GM18507 (cell line): ENCODE measurements around the gene TMEM109.

Experiments
- DNase-seq: peaks from one replicate; pipeline ENCODE4 v3.0.0; 2011; ENCODE audit warnings: low read depth; ENCODE audit not compliant: insufficient read length; ENCODE audit errors: extremely low spot score
- FAIRE-seq: peaks from 2 replicates; lab custom pipeline; 2011; peaks lifted over from hg19 to GRCh38; lab: Jason Lieb, UNC

Gene TMEM109

DNA sequence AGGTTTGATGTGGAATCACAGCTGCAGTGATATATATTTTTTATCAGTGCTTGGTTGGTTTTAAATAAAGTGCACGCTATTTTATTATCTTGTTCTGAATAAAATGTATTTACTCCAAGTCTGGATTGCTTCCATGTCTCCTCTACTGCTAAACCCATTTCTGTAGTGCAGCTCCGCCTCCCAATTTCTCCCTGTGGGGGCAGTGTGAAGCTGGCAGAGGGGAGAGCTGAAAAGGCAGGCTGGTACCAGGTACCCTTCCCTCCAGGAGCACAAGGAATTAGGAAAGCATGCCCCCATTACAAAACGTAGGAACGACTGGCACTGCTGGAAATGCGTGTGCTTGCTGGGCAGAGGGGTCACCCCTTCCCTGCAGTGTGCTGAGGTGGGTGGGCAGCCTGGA, 9.4 kb downstream of the TMEM109 start:
- FAIRE-seq, result no peak
- no peak for DNase-seq

GRCh38 chr11:60923800-60924109, 9.8 kb downstream of the TMEM109 start:
- no peak for FAIRE-seq

GRCh38 chr11:60924110-60924905, 10.3 kb downstream of the TMEM109 start, which contains the start of gene TMEM132A:
TSS of gene TMEM132A (plus strand) at chr11:60924460. CDS start at chr11:60924634, 174 bp downstream.
- DNase-seq (no peak), FAIRE-seq (peak; percentile 26)

More at GRCh38 chr11:60923800-60924109, 9.8 kb downstream of the TMEM109 start:
- no peak for DNase-seq

DNA sequence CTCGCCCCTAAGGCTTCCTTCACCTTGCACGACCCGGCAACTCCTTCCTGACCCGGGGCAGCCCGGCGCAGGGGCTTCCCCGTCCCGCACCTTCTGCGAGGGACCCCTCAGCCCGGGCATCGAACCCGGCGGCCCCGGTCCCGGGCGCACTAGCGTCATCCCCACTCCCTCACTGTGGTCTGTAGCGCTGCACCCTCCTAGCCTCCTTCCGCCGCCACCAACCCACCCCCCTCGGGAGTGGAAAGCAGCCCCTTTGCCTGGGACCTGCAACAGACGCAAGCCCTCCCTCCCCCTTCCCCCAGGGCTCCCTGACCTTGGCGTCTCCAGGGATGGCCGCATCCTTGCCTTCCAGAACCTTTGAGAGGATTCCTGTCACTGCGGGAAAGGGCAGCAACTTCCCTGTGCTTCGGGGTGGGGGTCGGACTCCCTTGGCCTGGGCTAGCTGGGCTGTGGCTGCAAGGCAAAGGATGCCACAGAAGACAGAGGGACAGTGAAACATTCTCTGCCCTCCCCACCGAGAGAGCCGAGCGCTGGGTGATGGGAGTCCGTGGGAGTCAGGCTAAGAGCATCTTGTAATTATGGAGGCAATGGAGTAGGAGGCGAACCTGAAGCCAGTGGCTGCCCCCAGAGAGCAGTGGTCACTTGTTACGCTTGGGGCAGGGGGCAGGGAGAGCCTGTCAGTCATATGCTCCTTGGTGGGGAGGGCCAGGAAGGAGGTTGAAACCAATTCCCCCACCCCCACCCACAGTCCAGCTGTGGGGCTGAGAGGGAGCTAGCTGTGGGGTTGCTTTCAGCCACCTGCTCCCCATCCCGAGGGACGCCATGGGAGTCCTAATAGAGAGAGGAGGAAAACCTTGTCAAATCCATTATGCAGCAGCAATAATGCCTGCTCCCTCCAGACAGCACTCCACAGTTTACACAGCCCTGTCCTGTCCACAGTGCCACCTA, 11.2 kb downstream of the TMEM109 start:
- peak; percentile 54 for FAIRE-seq
- DNase-seq, result no peak

DNA sequence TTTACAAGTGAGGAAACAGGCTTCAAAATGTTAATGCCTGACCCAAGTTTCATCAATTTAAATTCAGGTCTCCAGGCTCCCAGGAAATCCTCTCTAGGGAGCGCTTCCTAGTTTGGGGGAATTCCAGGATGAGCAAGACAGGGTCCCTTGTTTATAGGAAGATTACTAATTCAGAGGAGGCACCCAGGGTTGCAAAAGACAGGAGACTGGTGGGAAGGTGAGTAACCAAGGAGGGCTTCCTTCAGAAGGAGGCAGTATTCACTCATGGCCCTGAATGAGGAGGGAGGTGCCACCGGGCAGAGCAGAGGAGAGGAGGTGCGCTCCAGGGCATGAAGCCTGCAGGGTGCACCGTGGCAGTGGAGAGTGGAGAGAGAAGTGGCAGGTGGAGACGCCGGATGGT, 11.9 kb downstream of the TMEM109 start:
- no peak for FAIRE-seq
- no peak for DNase-seq

- no peak for DNase-seq
- no peak for FAIRE-seq
Measured at GRCh38 chr11:60926500-60926899, 12.5 kb downstream of the TMEM109 start.

DNA sequence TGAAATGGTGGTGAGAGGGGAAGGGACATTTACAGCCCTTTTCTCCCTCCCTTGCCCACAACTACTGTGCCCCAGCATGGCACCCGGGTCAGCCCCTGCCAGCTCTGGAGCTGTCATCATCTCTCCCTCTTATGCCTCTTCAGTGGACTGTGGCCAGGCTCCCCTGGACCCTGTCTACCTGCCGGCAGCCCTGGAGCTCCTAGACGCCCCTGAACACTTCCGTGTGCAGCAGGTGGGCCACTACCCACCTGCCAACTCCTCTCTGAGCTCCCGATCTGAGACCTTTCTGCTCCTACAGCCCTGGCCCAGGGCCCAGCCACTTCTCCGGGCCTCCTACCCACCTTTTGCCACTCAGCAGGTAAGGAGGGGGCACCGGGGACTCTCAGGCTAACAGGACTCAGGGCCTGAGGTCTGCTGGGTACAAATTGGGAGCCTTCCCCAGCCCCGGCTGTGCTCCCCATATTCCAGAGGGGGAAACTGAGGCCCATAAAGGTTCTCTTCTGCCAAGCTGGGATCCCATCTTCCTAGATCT, 13.2 kb downstream of the TMEM109 start:
- FAIRE-seq (no peak), DNase-seq (no peak)

GRCh38 chr11:60927600-60927999, 13.6 kb downstream of the TMEM109 start:
- DNase-seq, result no peak
- FAIRE-seq, result no peak

DNA sequence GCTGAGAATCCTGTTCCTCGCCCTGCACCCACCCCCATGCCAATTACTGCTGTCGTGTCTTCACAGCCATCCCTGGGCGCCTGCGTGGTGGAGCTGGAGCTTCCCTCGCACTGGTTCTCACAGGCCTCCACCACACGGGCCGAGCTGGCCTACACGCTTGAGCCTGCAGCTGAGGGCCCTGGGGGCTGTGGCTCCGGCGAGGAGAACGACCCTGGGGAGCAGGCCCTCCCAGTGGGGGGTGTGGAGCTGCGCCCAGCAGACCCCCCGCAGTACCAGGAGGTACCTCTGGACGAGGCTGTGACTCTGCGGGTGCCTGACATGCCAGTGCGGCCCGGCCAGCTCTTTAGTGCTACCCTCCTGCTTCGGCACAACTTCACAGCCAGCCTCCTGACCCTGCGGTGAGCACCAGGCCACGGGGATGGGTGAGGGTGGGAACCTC, 14.6 kb downstream of the TMEM109 start:
- no peak for FAIRE-seq
- no peak for DNase-seq

DNA sequence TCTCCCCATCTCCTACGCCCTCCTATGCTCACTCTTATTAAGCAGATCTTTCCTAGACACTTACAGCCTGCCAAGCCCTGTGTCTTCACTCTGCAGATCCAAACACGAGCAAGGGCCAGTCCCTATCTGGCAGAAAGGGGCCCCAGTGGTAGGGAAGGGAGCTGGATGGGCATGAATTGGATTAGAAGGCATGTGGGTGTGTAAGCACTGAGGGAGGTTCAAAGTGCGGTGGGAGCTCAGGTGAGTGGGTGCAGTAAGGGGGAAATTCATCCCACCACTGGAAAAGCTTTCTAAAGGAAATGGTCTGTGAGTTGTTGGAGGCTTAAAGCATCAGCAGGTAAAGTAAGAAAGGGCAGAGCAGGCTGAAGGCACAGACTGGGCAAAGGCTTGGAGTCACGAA, 15.8 kb downstream of the TMEM109 start:
- FAIRE-seq (no peak), DNase-seq (no peak)

GRCh38 chr11:60930394-60930793, 16.4 kb downstream of the TMEM109 start:
- no peak for FAIRE-seq

GRCh38 chr11:60931917-60932316, 18.0 kb downstream of the TMEM109 start:
- no peak for FAIRE-seq
- DNase-seq, result no peak

More at GRCh38 chr11:60930394-60930793, 16.4 kb downstream of the TMEM109 start:
- no peak for DNase-seq

DNA sequence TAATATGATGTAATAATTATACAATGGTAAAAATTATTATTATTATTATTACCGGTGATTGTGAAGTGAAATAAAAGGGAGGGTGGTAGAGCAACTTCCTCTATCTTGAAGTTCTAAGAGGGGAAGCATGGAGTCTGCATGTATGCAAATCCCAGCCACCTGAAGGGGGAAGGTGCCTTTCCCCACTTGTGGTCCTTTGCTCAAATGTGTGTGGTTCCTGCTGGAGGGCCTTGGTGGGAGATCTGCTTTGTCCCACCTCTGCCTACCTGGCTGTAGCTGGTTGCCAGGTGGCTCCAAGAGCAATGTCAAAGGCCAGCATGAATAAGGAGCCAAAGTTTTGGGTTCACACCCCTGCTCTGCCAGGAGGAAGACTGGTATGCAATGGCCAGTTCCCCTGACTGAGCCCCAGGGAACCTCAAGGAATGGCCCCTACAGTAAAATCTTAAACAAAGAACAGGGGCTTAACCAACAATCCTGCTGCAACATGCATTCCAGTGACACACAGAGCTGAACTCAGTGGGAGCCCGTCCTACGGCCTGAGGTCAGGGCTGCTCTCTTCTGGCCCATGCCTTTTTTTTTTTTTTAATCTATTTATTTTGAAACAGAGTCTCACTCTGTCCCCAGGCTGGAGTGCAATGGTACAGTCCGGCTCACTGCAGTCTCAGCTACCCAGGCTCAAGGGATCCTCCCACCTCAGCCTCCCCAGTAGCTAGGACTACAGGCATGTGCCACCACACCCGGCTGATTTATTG, 18.8 kb downstream of the TMEM109 start:
- FAIRE-seq, result peak; percentile 67

DNA sequence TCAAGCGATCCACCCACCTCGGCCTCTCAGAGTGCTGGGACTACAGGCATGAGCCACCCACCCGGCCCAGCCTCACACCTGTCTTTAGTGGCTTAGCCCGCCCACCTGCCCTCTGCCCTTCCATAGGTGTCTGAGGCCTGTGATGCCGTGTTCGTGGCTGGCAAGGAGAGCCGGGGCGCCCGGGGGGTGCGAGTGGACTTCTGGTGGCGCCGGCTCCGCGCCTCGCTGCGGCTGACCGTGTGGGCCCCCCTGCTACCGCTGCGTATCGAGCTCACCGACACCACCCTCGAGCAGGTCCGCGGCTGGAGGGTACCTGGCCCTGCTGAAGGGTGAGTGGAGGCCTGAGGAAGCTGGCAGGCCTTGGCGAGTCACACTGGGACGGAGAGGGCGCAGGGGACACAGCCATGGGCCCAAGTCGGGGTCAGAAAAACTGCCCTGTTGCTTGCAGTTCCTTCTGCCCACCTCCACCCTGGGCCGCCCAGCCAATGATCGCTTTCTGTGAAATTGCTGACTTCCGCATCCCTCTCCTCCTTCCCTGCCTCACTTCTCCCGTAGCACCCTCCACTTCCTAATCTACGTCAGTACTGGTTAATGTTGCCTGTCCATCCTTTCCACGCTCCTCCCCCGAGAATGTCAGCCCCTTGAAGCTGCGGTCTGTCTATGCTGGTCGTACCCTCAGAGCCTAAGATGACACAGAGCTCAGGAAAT, 19.6 kb downstream of the TMEM109 start:
- no peak for FAIRE-seq
- DNase-seq, result no peak

More for the DNA sequence above, 18.8 kb downstream of the TMEM109 start:
- DNase-seq, result no peak

GRCh38 chr11:60934124-60934789, 20.3 kb downstream of the TMEM109 start:
- DNase-seq (no peak), FAIRE-seq (no peak)

DNA sequence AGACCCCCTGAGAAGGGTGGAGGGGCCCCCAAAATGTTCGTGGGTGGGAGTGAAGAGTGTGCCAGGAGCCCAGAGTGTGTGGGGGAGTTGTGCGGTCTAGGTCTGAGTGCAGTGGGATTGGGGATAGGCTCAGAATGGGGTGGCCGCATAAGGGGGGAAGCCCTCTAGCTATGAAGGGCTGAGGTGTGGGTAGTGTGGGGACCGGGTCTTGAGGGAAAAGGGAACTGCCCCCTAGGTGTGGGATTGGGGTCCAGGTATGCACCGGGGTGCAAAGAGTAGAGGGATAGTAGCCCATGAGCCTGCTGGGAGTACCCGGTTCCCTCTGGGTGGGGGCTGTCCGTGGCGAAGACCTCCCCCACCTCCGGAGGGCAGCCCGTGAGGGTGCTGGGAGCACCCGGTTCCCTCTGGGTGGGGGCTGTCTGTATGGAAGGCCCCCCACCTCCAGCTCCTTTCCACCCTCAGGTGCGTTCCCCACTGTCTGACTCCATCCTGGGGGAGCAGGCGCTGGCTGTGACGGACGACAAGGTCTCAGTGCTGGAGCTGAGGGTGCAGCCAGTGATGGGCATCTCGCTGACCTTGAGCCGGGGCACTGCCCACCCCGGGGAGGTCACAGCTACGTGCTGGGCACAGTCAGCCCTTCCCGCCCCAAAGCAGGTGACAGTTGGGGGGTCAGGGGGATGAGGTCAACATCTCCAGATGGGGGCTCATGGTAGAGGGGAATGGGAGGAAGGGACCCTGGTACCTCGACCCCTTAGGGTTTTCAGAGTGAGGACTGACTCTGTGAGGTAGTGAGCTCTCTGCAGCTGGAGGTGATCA, 21.0 kb downstream of the TMEM109 start:
- no peak for FAIRE-seq
- DNase-seq, result no peak

DNA sequence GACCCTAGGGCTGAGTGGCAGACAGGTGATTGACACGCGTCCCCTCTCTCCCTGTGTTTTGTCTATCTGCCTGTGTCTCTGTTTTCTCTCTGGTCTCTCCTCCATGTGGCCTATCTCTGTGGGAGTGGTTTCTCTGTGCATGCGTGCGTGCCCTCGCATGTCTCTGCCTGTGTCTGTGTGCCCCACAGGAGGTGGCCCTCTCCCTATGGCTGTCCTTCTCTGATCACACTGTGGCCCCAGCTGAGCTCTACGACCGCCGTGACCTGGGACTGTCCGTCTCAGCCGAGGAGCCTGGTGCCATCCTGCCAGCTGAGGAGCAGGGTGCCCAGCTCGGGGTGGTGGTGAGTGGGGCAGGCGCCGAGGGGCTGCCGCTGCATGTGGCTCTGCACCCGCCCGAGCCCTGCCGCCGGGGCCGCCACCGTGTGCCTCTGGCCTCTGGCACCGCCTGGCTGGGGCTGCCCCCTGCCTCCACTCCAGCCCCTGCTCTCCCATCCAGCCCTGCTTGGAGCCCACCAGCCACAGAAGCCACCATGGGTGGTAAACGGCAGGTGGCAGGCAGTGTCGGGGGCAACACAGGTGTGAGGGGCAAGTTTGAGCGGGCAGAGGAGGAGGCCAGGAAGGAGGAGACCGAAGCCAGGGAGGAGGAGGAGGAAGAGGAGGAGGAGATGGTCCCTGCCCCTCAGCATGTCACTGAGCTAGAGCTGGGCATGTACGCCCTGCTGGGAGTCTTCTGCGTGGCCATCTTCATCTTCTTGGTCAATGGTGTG, 21.9 kb downstream of the TMEM109 start:
- DNase-seq (no peak), FAIRE-seq (no peak)
